GM12878 (cell line): ENCODE measurements around the gene RAB25. TPM values are rescaled to one million over a fixed set of nuclear protein-coding genes. Genes with fewer than 3 reads are reported as not detected.

ENCODE experiments used
- ATAC-seq: fragments of 200-7000 bp; cut with Tn5 transposase; 3 replicates; pipeline ENCODE4 v1.9.1; 2020; ENCODE audit warnings: mild to moderate bottlenecking, moderate library complexity
- BruUV-seq: library from RNA; stranded (reverse); fragments of 400-500 nt; replicated peaks from 2 replicates; lab custom pipeline; 2021; lab: Mats Ljungman, UMichigan
- CTCF ChIA-PET: fragments of 300-600 bp; sonication (Branson Sonifier 250); formaldehyde crosslinking; extraction: SDS; loops from one replicate; lab custom pipeline; 2021; ENCODE audit warnings: inconsistent platforms; lab: Yijun Ruan, JAX
- POLR2A ChIA-PET: fragments of 350-600 bp; formaldehyde crosslinking; extraction: SDS; loops from one replicate; lab custom pipeline; 2021; ENCODE audit warnings: inconsistent platforms; lab: Charles Lee
- RAD21 ChIA-PET: fragments of 300-600 bp; sonication (Branson Sonifier 250); formaldehyde crosslinking; loops from one replicate; lab custom pipeline; 2023; ENCODE audit warnings: antibody characterized with exemption; ENCODE audit not compliant: unreplicated experiment; lab: Charles Lee
- SMC1A ChIA-PET: fragments of 300-600 bp; sonication (Branson Sonifier 250); formaldehyde crosslinking; loops from one replicate; lab custom pipeline; 2023; ENCODE audit not compliant: unreplicated experiment, uncharacterized antibody; lab: Charles Lee
- DNase-seq: peaks from one replicate; pipeline ENCODE4 v3.0.0-alpha.2; 2011; ENCODE audit warnings: low read depth, low spot score
- FAIRE-seq: peaks from 3 replicates; lab custom pipeline; 2011; peaks lifted over from hg19 to GRCh38; lab: Jason Lieb, UNC
- H2AFZ ChIP-seq: 2 replicates; pipeline ENCODE4 v1.6.0; 2011; ENCODE audit warnings: low read depth, low read length, control low read depth; ENCODE audit not compliant: control insufficient read depth
- H3K27ac ChIP-seq: 2 replicates; pipeline ENCODE4 v1.5.1; 2011; ENCODE audit warnings: control low read depth; ENCODE audit not compliant: control insufficient read depth, insufficient read depth
- H3K27me3 ChIP-seq, 2 experiments: replicated peaks in 1 of 2; 2 replicates each; pipeline versions ENCODE4 v1.6.0 to v1.6.1; 2011; ENCODE audit warnings: low read length in 1 of 2; ENCODE audit not compliant: control insufficient read depth in 2 of 2, insufficient read depth in 2 of 2
- H3K36me3 ChIP-seq, 2 experiments: 2 replicates each; pipeline ENCODE4 v1.5.1; 2011; ENCODE audit warnings: low read length in 1 of 2; ENCODE audit not compliant: control insufficient read depth in 2 of 2, insufficient read depth in 2 of 2
- H3K4me1 ChIP-seq: 2 replicates; pipeline ENCODE4 v1.6.1; 2011; ENCODE audit warnings: mild to moderate bottlenecking, low read length, moderate library complexity, mixed read lengths; ENCODE audit not compliant: control insufficient read depth, insufficient read depth
- H3K4me2 ChIP-seq: 2 replicates; pipeline ENCODE4 v1.6.0; 2011; ENCODE audit warnings: control low read depth; ENCODE audit not compliant: control insufficient read depth, insufficient read depth
- H3K4me3 ChIP-seq: fragments of 200-600 bp; sonication (generic); 2 replicates; pipeline ENCODE4 v1.5.1; 2016
- H3K79me2 ChIP-seq: 2 replicates; pipeline ENCODE4 v1.6.0; 2011; ENCODE audit warnings: low read length; ENCODE audit not compliant: control insufficient read depth, insufficient read depth
- H3K9ac ChIP-seq: 2 replicates; pipeline ENCODE4 v1.8.0; 2011; ENCODE audit warnings: low read length, control low read depth, mixed read lengths; ENCODE audit not compliant: control insufficient read depth, insufficient read depth
- H3K9me3 ChIP-seq: replicated peaks from 3 replicates; pipeline ENCODE4 v1.5.1; 2011; ENCODE audit warnings: mild to moderate bottlenecking, low read length; ENCODE audit not compliant: control insufficient read depth, insufficient read depth
- H4K20me1 ChIP-seq: 2 replicates; pipeline ENCODE4 v1.6.0; 2011; ENCODE audit not compliant: control insufficient read depth, insufficient read depth
- BACH1 ChIP-seq: fragments of 450-650 bp; IDR thresholded peaks from 2 replicates; pipeline ENCODE4 v1.6.1; 2017; ENCODE audit warnings: mild to moderate bottlenecking, borderline replicate concordance
- CREM ChIP-seq: IDR thresholded peaks from 2 replicates; pipeline ENCODE4 v1.6.1; 2014; ENCODE audit warnings: antibody characterized with exemption, low read depth
- EGR1 ChIP-seq, 2 experiments: IDR thresholded peaks; 1 replicate in 1 of 2; 2 replicates in 1 of 2; pipeline ENCODE4 v1.6.1; 2011 to 2012; ENCODE audit warnings: low read depth in 2 of 2, low read length in 2 of 2, borderline replicate concordance in 1 of 2, mild to moderate bottlenecking in 1 of 2, moderate library complexity in 1 of 2
- EP300 ChIP-seq, 2 experiments: fragments of 150-350 bp in 1 of 2; IDR thresholded peaks; 2 replicates each; pipeline ENCODE4 v1.6.1; 2011 to 2012; ENCODE audit warnings: low read depth in 2 of 2, low read length in 2 of 2, borderline replicate concordance in 1 of 2, improper control_type of control experiment in 1 of 2, inconsistent platforms in 1 of 2; ENCODE audit not compliant: control insufficient read depth in 1 of 2
- FOXK2 ChIP-seq: fragments of 450-650 bp; IDR thresholded peaks from 2 replicates; pipeline ENCODE4 v1.6.1; 2017; ENCODE audit warnings: mild to moderate bottlenecking, moderate library complexity
- GATAD2B ChIP-seq: fragments of 450-650 bp; conservative IDR thresholded peaks from 2 replicates; pipeline ENCODE4 v1.6.1; 2017; ENCODE audit warnings: low read depth, mild to moderate bottlenecking, moderate library complexity
- JUNB ChIP-seq: IDR thresholded peaks from 2 replicates; pipeline ENCODE4 v1.6.1; 2016; ENCODE audit warnings: antibody characterized with exemption, mild to moderate bottlenecking
- PAX5 ChIP-seq: IDR thresholded peaks from 2 replicates; pipeline ENCODE4 v1.6.1; 2011; ENCODE audit warnings: low read depth, low read length, borderline replicate concordance
- PAX8 ChIP-seq: fragments of 450-650 bp; IDR thresholded peaks from 2 replicates; pipeline ENCODE4 v1.6.1; 2017; ENCODE audit warnings: mild to moderate bottlenecking, moderate library complexity
- POLR2AphosphoS5 ChIP-seq: IDR thresholded peaks from 2 replicates; pipeline ENCODE4 v1.6.1; 2011; ENCODE audit warnings: mild to moderate bottlenecking, low read length, inconsistent platforms
- RUNX3 ChIP-seq: IDR thresholded peaks from 2 replicates; pipeline ENCODE4 v1.6.1; 2012; ENCODE audit warnings: low read length, inconsistent platforms
- STAT3 ChIP-seq: IDR thresholded peaks from 2 replicates; pipeline ENCODE4 v1.6.1; 2011; ENCODE audit warnings: low read depth, low read length, improper control_type of control experiment
- TAF1 ChIP-seq: IDR thresholded peaks from 2 replicates; pipeline ENCODE4 v1.6.1; 2011; ENCODE audit warnings: mild to moderate bottlenecking, low read depth, low read length, borderline replicate concordance
- TCF12 ChIP-seq: IDR thresholded peaks from 2 replicates; pipeline ENCODE4 v1.6.1; 2011; ENCODE audit warnings: low read depth, mild to moderate bottlenecking, low read length
- WRNIP1 ChIP-seq: IDR thresholded peaks from 2 replicates; pipeline ENCODE4 v1.6.1; 2011; ENCODE audit warnings: low read depth, low read length, improper control_type of control experiment, borderline replicate concordance
- WGBS: methylation state at CpG from one replicate; pipeline ENCODE4 v1.1.6; 2016; ENCODE audit warnings: low lambda C conversion rate; ENCODE audit not compliant: insufficient replicate concordance, insufficient coverage; ENCODE audit errors: missing lambda C conversion rate; 5-methylcytosine and 5-hydroxymethylcytosine counted together
- in situ Hi-C: fragments of 300-500 bp; cut with MboI; formaldehyde crosslinking; loops from 9 replicates; pipeline ENCODE4 v1.14.3; 2018; ENCODE audit warnings: mixed read lengths
- intact Hi-C: fragments of 100-400 bp; cut with micrococcal nuclease; formaldehyde crosslinking; loops from one replicate; pipeline ENCODE4 v1.14.2; 2022; ENCODE audit not compliant: unreplicated experiment
- polyA plus RNA-seq, 11 experiments: library from polyadenylated mRNA; depleted of rRNA in 4 of 11; unstranded in 6 of 11; stranded (reverse) in 5 of 11; fragments of >200 nt; fragmentation: Nextera tagmentation in 4 of 11; fragmentation: Illumina TruSeq in 1 of 11; extraction: Ambion mirVana in 4 of 11; extraction: Trizol in 1 of 11; gene quantifications; 1 replicate in 1 of 11; 2 replicates in 10 of 11; pipeline versions ENCODE4 v1.2.1 to v1.2.3, GENCODE V29; 2011 to 2016; ENCODE audit warnings: inconsistent platforms in 2 of 11, missing spikeins in 2 of 11, low read depth in 1 of 11
- total RNA-seq, 4 experiments: library from RNA; depleted of rRNA in 3 of 4; stranded (reverse); fragments of >200 nt in 3 of 4; fragmentation: Illumina TruSeq in 1 of 4; extraction: Trizol in 1 of 4; gene quantifications; 2 replicates each; pipeline versions ENCODE4 v1.2.1 to v1.2.3, GENCODE V29; 2013 to 2021
- TF ChIP-seq, protein P1 (sequence below): fragments of 450-650 bp; IDR thresholded peaks from 2 replicates; pipeline ENCODE4 v1.6.1; 2018; ENCODE audit warnings: borderline replicate concordance, mild to moderate bottlenecking; ENCODE audit not compliant: partially characterized antibody
- TF ChIP-seq, protein P2 (sequence below): fragments of 450-650 bp; IDR thresholded peaks from 2 replicates; pipeline ENCODE4 v1.6.1; 2014; ENCODE audit warnings: mild to moderate bottlenecking

RAB25 gene
- total and polyA plus RNA-seq, 10 of the 15 experiments (the other 5 are each of a cell fraction or from before 2014, with no cell fraction given) = 0.16 to 0.36 (median 0.22) TPM; not detected in 7

DNA sequence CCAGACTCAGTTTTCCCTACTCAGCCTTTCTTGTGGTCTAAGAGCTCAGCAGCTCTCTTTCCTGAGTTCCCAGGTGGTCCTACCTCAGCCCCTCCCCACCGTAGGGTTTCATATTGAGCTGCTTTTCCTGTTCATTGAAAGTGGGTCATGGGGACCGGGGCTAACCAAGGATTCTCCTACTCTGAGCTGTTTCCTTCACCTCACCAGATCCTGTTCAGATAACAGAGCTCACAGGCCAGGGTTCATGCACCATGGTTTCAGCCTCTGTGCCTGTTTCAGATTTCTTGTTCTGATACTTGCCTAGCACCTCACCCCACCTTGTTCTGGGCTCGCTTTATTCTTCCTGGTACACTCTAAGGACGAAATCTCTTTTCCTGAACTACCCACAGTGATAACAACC is 15.9 kb upstream of the RAB25 start (continued):
- TF ChIP-seq, protein P1, sequence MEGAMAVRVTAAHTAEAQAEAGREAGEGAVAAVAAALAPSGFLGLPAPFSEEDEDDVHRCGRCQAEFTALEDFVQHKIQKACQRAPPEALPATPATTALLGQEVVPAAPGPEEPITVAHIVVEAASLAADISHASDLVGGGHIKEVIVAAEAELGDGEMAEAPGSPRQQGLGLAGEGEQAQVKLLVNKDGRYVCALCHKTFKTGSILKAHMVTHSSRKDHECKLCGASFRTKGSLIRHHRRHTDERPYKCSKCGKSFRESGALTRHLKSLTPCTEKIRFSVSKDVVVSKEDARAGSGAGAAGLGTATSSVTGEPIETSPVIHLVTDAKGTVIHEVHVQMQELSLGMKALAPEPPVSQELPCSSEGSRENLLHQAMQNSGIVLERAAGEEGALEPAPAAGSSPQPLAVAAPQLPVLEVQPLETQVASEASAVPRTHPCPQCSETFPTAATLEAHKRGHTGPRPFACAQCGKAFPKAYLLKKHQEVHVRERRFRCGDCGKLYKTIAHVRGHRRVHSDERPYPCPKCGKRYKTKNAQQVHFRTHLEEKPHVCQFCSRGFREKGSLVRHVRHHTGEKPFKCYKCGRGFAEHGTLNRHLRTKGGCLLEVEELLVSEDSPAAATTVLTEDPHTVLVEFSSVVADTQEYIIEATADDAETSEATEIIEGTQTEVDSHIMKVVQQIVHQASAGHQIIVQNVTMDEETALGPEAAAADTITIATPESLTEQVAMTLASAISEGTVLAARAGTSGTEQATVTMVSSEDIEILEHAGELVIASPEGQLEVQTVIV = no peak
- TF ChIP-seq STAT3 (no peak), GATAD2B (no peak), EP300 (IDR thresholded peaks at IDR 0.05; ENCODE audit: borderline replicate concordance in 1 of 2, control insufficient read depth in 1 of 2, low read depth in 2 of 2, low read length in 2 of 2) (no peak), TCF12 (no peak), CREM (no peak), PAX5 (no peak)

DNA sequence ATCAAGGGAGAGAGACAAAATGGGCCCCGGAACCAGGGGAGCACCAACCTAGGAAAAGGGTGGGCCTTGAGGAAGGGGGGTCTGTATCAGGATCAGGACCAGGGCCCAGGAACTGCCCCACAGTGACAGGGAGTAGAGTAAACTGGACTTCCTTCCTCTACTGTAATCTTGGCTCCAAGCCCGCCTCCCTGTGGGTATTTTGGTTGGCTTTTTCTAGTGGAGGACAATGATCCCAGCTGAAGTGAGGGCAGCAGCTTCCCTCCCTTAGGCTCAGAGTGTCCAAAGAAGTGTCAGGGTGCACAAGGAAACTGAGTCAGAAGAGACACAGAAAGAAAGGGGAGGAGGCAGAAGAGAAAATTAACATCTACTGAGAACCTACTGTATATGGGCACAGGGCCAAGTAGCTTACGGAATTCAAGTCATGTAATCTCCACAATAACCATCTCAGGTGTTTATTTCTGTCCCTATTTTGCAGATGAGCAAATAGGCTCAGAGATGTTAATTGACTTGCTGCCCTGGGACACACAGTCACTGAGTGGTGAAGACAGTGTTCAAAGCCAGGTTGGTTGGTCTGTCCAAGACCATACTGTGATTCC is 12.2 kb upstream of the RAB25 start:
- peaks cover 9% of the 10 kb centered on the region for H3K79me2 ChIP-seq
- FAIRE-seq = no peak
- H3K9ac ChIP-seq = no peak overlapping the region
- H3K36me3 ChIP-seq = peaks cover 0 to 2% of the 10 kb centered on the region in 2 experiments; a peak in 3 of 4 replicates
- 98% methylated on average over 3 of the region's 3 CpGs for WGBS
- no peak overlapping the region for H3K27ac ChIP-seq
- no peaks in the 10 kb centered on the region for H3K27me3 ChIP-seq
- ChIA-PET CTCF (interaction anchor here (0.8 kb wide), 1 partner anchor 17 kb away, joined by 4 read pairs; no protein-coding TSS in a partner anchor), POLR2A (no interaction called here), SMC1A (interaction anchor here (1.2 kb wide), 1 partner anchor 16 kb away, joined by 4 read pairs; no protein-coding TSS in a partner anchor), RAD21 (no interaction called here)
- H4K20me1 ChIP-seq = no peaks in the 10 kb centered on the region
- no peak for ATAC-seq
- DNase-seq = no peak
- H3K4me1 ChIP-seq = no peaks in the 10 kb centered on the region; the same call in 1 of the 2 replicates
- H3K4me2 ChIP-seq = no peak overlapping the region
- no peak overlapping the region for H2AFZ ChIP-seq
- in situ Hi-C loops = no loop called here
- intact Hi-C loops = no loop called here
- BruUV-seq = no TSS peak
- no peaks in the 10 kb centered on the region for H3K9me3 ChIP-seq
- H3K4me3 ChIP-seq = no peak overlapping the region
- TF ChIP-seq EGR1 (IDR thresholded peaks at IDR 0.05; ENCODE audit: borderline replicate concordance in 1 of 2, low read depth in 2 of 2, low read length in 2 of 2) (no peak), WRNIP1 (no peak), JUNB (no peak), TAF1 (no peak), FOXK2 (no peak), PAX8 (no peak), RUNX3 (no peak), BACH1 (no peak), POLR2AphosphoS5 (no peak)
- TF ChIP-seq, protein P2, sequence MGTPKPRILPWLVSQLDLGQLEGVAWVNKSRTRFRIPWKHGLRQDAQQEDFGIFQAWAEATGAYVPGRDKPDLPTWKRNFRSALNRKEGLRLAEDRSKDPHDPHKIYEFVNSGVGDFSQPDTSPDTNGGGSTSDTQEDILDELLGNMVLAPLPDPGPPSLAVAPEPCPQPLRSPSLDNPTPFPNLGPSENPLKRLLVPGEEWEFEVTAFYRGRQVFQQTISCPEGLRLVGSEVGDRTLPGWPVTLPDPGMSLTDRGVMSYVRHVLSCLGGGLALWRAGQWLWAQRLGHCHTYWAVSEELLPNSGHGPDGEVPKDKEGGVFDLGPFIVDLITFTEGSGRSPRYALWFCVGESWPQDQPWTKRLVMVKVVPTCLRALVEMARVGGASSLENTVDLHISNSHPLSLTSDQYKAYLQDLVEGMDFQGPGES = no peak
- TF ChIP-seq, protein P1 = no peak
